Measurements from ENCODE around the gene VPS13A.
"Not testable (repeated sequence)": the region's sequence is repeated elsewhere in the genome, so short reads cannot be mapped to it uniquely, and the experiment has no call there.

VPS13A gene

GRCh38 chr9:77424993-77425392 lies 247.7 kb downstream of the VPS13A start:
- DNase-seq (ENCODE audit: low spot score) = no peak

GRCh38 chr9:77426712-77427111 lies 249.4 kb downstream of the VPS13A start:
- no peak for DNase-seq (ENCODE audit: low spot score)

GRCh38 chr9:77427256-77427927 lies 250.1 kb downstream of the VPS13A start:
- DNase-seq (ENCODE audit: low spot score) = no peak

DNA sequence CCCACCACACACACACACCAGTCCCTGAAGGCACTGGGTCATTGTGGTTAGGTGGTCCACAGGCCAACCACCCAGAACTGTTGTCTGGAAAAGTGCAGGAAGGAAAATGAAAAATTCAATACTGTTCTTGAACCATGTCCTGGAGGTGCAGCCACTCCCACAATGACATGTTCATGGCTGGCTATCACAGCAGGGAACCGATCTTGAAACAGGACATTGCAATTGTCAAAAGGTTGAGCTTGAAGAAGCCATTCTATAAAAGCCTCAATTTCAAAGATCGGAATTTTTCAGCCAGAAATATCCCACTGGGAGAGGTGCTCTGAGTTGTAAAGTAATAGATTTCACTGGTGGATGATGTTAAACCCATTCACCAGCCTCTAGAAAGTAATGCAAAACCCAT lies 252.6 kb downstream of the VPS13A start:
- DNase-seq (ENCODE audit: low spot score) = no peak

DNA sequence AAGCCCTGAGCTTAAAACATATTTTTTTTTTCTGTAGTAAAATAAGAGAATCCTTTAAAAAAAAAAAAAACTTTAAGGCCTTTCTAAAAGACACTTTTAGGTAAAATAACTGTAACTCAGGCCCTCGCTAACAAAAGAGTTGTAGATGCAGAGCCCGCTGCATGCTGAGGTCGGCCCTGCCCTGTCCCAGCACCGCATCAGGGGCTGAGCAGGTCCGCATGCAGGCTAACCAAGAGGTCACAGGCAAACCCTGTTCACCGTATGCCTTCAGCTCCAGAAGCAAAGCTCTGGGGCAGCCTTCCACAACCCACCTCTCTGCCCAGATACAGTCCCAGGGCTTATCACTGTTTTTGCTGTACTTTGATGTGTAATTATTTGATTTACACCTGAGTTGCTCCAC lies 254.7 kb downstream of the VPS13A start:
- no peak for DNase-seq (ENCODE audit: low spot score)

GRCh38 chr9:77433675-77434445 lies 256.5 kb downstream of the VPS13A start:
- no peak for DNase-seq (ENCODE audit: low spot score)

GRCh38 chr9:77435277-77435676 lies 257.9 kb downstream of the VPS13A start:
- DNase-seq (ENCODE audit: low spot score) = no peak

- no peak for DNase-seq (ENCODE audit: low spot score)
These were observed 258.4 kb downstream of the VPS13A start for GRCh38 chr9:77435688-77436087.

DNA sequence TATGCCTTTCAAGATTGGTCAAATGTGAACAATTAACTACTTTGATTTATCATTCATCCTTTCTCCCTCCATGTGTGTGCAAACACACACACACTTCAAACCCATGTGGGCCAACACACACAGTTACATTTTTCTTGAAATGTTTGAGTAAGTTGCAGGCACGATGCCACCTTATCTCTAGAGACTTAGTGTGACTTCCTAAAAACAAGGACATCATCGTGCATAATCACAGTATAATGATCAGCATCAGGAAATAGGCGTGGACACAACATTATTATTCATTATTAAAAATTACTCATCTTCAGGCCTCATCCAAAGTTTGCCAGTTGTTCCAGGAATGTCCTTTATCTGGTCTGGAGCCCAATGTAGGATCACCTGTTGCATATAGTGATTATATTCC lies 261.3 kb downstream of the VPS13A start:
- DNase-seq (ENCODE audit: low spot score) = no peak

DNA sequence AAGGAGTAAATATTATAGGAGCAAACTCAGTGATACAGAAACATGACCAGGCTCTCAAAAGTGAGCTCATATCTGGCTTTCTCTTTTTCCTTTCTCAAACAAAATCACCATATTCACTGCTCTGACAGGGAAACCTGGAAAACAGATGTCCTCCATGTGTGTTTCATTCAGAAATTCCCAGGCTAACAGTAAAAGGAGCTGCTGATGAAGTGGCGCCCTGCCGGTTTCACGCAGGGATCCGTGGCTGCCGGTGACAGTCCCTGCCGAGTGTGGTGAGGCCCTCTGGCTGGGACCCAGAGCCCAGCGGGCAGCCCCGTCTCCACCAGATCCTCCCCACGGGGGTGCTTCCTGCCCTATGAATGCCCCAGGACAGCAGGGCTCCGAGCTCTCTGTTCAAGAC lies 262.7 kb downstream of the VPS13A start:
- DNase-seq (ENCODE audit: low spot score) = no peak

DNA sequence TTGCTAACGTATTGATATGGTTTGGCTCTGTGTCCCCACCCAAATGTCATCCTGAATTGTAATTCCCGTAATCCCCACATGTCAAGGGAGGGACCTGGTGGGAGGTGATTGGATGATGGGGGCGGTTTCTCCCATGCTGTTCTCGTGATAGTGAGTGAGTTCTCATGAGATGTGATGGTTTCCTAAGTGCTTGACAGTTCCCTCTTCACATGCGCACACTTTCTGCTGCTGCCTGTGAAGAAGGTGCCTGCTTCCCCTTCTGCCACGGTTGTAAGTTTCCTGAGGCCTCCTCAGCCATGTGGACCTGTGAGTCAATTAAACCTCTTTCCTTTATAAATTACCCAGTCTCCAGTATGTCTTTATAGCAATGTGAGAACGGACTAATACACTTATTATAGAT lies 263.8 kb downstream of the VPS13A start:
- DNase-seq (ENCODE audit: low spot score) = not testable (repeated sequence)

GRCh38 chr9:77442436-77442835 lies 265.1 kb downstream of the VPS13A start:
- DNase-seq (ENCODE audit: low spot score) = no peak

DNA sequence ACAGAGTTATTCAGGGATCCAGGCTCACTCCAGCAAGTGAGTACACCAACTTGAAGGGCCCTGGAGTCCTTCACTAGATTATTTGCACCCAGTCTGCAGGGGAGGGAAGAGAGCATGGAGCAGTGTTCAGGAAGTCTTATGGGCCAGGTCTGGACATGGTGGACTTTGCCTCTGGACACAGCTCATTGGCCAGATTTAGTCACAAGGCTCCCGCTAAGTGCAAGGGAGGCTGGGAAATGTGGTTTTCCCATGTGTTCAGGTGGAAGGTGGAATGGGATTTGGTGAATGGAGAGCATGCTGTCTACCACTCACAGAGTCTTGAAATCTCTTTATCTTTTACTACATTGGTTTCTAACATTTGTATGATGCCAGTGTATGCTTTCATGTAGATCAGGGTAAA lies 270.3 kb downstream of the VPS13A start:
- no peak for DNase-seq (ENCODE audit: low spot score)

GRCh38 chr9:77449240-77450084 lies 272.1 kb downstream of the VPS13A start:
- no peak for DNase-seq (ENCODE audit: low spot score)

DNA sequence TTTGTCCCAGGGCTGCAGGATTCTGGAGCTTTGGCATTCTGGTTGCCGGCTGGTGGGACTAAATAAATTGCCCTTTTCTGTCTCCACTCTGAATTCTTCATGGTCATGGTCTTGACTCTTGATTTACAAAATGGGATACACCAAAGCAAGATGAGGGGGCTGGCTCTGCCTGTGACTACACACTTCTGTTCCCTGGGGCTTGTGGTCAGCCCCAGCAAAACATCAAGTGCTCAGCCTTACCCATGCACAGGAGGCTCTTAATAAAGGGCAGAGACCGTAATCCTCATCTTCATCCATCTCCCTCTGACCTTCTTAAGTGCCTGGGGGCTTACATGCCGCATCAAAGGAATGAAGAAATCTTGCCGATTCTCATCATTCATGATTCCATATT lies 272.7 kb downstream of the VPS13A start:
- DNase-seq (ENCODE audit: low spot score) = no peak

DNA sequence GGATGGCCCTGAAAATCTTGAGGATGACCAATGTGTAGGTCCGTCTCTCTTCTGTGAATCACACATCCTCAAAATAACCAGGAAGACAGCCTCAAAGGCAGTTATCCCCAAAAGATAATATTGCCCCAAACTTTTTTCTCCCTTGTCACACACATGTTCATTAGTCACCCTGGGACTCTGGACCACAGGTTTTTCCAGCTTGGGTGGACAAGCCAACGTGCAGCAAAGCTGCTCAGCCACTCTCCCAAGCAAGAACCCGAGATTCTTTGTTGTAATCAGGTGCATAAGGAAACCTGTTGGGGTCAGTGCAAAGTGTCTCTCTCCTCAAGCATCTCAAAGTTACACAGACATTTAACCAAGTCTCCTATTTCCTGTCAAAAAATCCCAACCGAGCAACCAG lies 274.2 kb downstream of the VPS13A start:
- no peak for DNase-seq (ENCODE audit: low spot score)

DNA sequence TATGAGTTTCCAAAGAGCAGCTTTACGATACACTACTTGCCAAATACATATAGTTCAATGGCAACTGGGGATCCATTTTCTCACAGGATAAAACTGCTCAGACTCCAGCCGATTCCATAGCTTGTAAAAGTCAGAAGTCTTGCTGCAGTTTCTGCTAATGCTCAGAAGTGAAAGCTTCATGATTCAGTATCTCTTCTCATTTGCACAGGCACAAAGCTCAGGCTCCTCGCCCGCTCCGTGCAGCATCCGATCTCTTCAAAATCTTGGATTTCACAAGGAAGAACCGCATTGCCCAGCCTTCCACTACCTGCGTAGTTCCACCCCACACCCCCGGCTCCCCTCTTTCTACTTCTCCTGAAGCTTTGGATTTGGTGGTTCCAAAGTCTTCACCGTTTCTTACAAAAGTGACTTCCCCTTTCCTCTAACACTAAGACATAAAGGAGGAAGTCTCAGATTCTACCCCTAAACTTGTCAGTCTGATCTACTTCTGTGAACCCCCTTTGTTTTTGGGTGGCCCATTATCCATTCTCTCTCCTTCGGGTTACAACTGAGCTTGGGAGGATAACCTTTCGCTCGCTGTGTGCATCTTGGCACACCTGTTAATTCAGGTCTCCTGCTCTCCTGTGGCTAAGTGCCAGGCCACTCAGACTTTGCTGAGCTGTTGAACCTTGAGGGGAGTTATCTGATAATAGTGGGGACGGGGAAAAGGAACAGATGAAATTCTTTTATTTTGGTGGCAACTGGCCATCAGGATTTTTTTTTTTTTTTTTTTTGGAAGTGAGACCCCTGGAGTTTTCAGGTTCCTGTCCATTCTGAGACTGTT lies 276.7 kb downstream of the VPS13A start:
- DNase-seq (ENCODE audit: low spot score) = no peak

- no peak for DNase-seq (ENCODE audit: low spot score)
These were observed 277.3 kb downstream of the VPS13A start for GRCh38 chr9:77454663-77455062.

DNA sequence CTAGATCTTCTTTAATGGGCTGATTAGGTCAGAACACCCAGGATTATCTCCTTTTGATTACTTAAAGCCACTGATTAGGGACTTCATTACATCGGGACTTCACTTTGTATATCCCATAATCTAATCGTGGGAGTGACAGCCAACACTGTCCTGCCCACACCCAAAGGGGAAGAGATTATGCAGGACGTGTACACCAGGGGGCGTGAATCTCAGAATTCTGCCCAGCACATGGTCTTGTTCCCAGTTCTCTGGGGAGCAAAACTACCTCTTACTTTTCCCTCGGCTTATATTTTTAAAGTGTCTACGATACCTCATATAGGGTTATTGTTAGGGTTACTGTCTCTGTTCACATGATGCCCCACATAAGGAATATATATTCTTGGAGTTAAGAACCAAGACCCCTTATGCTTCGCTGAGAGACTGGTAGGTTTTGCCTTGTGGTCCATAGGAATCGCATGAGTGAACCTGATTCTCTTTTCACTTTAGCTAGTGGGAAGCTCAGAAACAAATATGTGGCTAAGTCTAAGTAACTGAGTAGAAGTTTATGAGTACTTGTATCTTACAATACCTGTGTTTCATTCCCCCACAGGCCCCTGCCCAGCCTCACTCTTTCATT lies 278.1 kb downstream of the VPS13A start:
- peak; percentile 51 for DNase-seq (ENCODE audit: low spot score)

GRCh38 chr9:77456829-77457437 lies 279.6 kb downstream of the VPS13A start:
- DNase-seq (ENCODE audit: low spot score) = peak; percentile 79

Measured in hematopoietic multipotent progenitor cell treated with erythropoietin and hydrocortisone succinate and interleukin-3 and kit ligand, for 15 days (in vitro differentiated cells).